MM.1S (cell line): ENCODE results near the gene FOLR3.

Experiments
- EZH2phosphoT487 ChIP-seq: fragments of 300-600 bp; sonication (generic); IDR thresholded peaks from 2 replicates; pipeline ENCODE4 v1.6.1; 2018; ENCODE audit warnings: antibody characterized with exemption, low read length
- TF ChIP-seq, protein P1 (sequence below): fragments of 300-600 bp; sonication (generic); IDR thresholded peaks from 2 replicates; pipeline ENCODE4 v1.5.1; 2016; ENCODE audit warnings: antibody characterized with exemption, low read length, mixed read lengths

DNA sequence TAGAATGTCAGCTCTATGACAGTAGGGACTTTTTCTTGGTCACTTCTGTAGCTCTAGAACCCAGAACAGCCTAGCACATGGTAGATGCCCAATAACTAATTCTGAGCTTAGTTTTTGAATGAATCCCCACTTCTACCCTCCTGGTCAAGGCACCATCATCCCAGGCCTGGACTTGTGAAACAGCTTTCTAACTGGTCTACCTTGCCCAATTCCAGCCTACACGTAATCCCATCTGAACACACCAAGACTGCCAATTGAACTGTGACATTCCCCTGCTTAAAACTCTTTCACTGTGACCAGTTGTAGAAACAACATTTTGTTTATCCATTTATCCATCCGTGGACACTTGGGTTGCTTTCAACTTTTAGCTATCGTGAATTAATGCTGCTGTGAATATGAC is 6.1 kb upstream of the FOLR3 start:
- TF ChIP-seq, protein P1, sequence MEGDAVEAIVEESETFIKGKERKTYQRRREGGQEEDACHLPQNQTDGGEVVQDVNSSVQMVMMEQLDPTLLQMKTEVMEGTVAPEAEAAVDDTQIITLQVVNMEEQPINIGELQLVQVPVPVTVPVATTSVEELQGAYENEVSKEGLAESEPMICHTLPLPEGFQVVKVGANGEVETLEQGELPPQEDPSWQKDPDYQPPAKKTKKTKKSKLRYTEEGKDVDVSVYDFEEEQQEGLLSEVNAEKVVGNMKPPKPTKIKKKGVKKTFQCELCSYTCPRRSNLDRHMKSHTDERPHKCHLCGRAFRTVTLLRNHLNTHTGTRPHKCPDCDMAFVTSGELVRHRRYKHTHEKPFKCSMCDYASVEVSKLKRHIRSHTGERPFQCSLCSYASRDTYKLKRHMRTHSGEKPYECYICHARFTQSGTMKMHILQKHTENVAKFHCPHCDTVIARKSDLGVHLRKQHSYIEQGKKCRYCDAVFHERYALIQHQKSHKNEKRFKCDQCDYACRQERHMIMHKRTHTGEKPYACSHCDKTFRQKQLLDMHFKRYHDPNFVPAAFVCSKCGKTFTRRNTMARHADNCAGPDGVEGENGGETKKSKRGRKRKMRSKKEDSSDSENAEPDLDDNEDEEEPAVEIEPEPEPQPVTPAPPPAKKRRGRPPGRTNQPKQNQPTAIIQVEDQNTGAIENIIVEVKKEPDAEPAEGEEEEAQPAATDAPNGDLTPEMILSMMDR: no peak
- no peak for TF ChIP-seq EZH2phosphoT487
